ENCODE data around the gene MAP3K5.

Gene MAP3K5

GRCh38 chr6:136711644-136712043, 80.6 kb downstream of the MAP3K5 start:
- in situ Hi-C loops (cut with HindIII; ENCODE audit: low sequenced_read_pairs): no loop called here
- no peak for TF ChIP-seq CTCF (IDR thresholded peaks at IDR 0.05; ENCODE audit: low read depth, low read length, missing control alignments)
- H3K4me3 ChIP-seq (ENCODE audit: low read depth, low read length): no peak overlapping the region
- no peak for DNase-seq (ENCODE audit: low read depth)

GRCh38 chr6:136710877-136711552, 81.3 kb downstream of the MAP3K5 start:
- no peak for DNase-seq (ENCODE audit: low read depth)
- no peak for TF ChIP-seq CTCF (IDR thresholded peaks at IDR 0.05; ENCODE audit: low read depth, low read length, missing control alignments)
- in situ Hi-C loops (cut with HindIII; ENCODE audit: low sequenced_read_pairs): no loop called here
- no peak overlapping the region for H3K4me3 ChIP-seq (ENCODE audit: low read depth, low read length)

- no peak for TF ChIP-seq CTCF (IDR thresholded peaks at IDR 0.05; ENCODE audit: low read depth, low read length, missing control alignments)
- DNase-seq (ENCODE audit: low read depth): no peak
- no peak overlapping the region for H3K4me3 ChIP-seq (ENCODE audit: low read depth, low read length)
- in situ Hi-C loops (cut with HindIII; ENCODE audit: low sequenced_read_pairs): no loop called here
These were observed 82.8 kb downstream of the MAP3K5 start for GRCh38 chr6:136709429-136709828.

- in situ Hi-C loops (cut with HindIII; ENCODE audit: low sequenced_read_pairs): no loop called here
- no peak for TF ChIP-seq CTCF (IDR thresholded peaks at IDR 0.05; ENCODE audit: low read depth, low read length, missing control alignments)
These were observed 85.8 kb downstream of the MAP3K5 start for GRCh38 chr6:136706430-136706829.

GRCh38 chr6:136703331-136703865, 88.9 kb downstream of the MAP3K5 start:
- no peak for TF ChIP-seq CTCF (IDR thresholded peaks at IDR 0.05; ENCODE audit: low read depth, low read length, missing control alignments)
- in situ Hi-C loops (cut with HindIII; ENCODE audit: low sequenced_read_pairs): no loop called here
- H3K4me3 ChIP-seq (ENCODE audit: low read depth, low read length): no peak overlapping the region
- no peak for DNase-seq (ENCODE audit: low read depth)

More at GRCh38 chr6:136706430-136706829, 85.8 kb downstream of the MAP3K5 start:
- no peak overlapping the region for H3K4me3 ChIP-seq (ENCODE audit: low read depth, low read length)
- no peak for DNase-seq (ENCODE audit: low read depth)

- no peak overlapping the region for H3K4me3 ChIP-seq (ENCODE audit: low read depth, low read length)
- no peak for DNase-seq (ENCODE audit: low read depth)
- TF ChIP-seq CTCF (IDR thresholded peaks at IDR 0.05; ENCODE audit: low read depth, low read length, missing control alignments): no peak
- in situ Hi-C loops (cut with HindIII; ENCODE audit: low sequenced_read_pairs): no loop called here
These were observed 91.2 kb downstream of the MAP3K5 start for GRCh38 chr6:136701045-136701444.
